Endothelial cell (in vitro differentiated cells): Measurements from ENCODE around the gene CDH23. TPM values are rescaled to one million over a fixed set of nuclear protein-coding genes. Genes with fewer than 3 reads are reported as not detected.

Experiments
- DNase-seq: peaks from one replicate; pipeline ENCODE4 v3.0.0; 2021; ENCODE audit warnings: low spot score
- H3K27ac Mint-ChIP-seq: one replicate; pipeline ENCODE4 v1.8.0; 2021; ENCODE audit warnings: mixed read lengths, inconsistent platforms; ENCODE audit not compliant: unreplicated experiment
- H3K27me3 Mint-ChIP-seq: one replicate; pipeline ENCODE4 v1.8.0; 2021; ENCODE audit warnings: mild to moderate bottlenecking, moderate library complexity, mixed read lengths, inconsistent platforms; ENCODE audit not compliant: unreplicated experiment
- H3K36me3 Mint-ChIP-seq: one replicate; pipeline ENCODE4 v1.8.0; 2021; ENCODE audit warnings: mild to moderate bottlenecking, low read depth, mixed read lengths, inconsistent platforms; ENCODE audit not compliant: unreplicated experiment
- H3K4me1 Mint-ChIP-seq: one replicate; pipeline ENCODE4 v1.8.0; 2021; ENCODE audit warnings: mild to moderate bottlenecking, mixed read lengths, inconsistent platforms; ENCODE audit not compliant: unreplicated experiment
- H3K4me3 Mint-ChIP-seq: one replicate; pipeline ENCODE4 v1.8.0; 2021; ENCODE audit warnings: mild to moderate bottlenecking, mixed read lengths, inconsistent platforms; ENCODE audit not compliant: unreplicated experiment
- H3K9me3 Mint-ChIP-seq: one replicate; pipeline ENCODE4 v1.8.0; 2021; ENCODE audit warnings: mixed read lengths, inconsistent platforms; ENCODE audit not compliant: unreplicated experiment
- CTCF ChIP-seq: fragments of 200-600 bp; sonication (generic); IDR thresholded peaks from one replicate; pipeline ENCODE4 v1.5.0; 2021; ENCODE audit warnings: antibody characterized with exemption; ENCODE audit not compliant: unreplicated experiment
- total RNA-seq: library from RNA; stranded (reverse); fragmentation: NEBNext Ultra II Directional; extraction: Animal tissue kit (Norgen Biotek cat#: 25700); gene quantifications from one replicate; pipeline ENCODE4 v1.2.1, GENCODE V29; 2021; ENCODE audit not compliant: unreplicated experiment

The CDH23 gene
- total RNA-seq, 1 donor from 2014 or later, result 0.54 TPM

GRCh38 chr10:71569775-71570588, 173.3 kb downstream of the CDH23 start:
- Mint-ChIP-seq H3K27me3 (peaks cover 9% of the 10 kb centered on the region), H3K9me3 (no peaks in the 10 kb centered on the region), H3K4me3 (no peak overlapping the region), H3K4me1 (no peaks in the 10 kb centered on the region), H3K27ac (no peak overlapping the region), H3K36me3 (no peaks in the 10 kb centered on the region)
- DNase-seq, result peak; percentile 88
- peak; percentile 95 for TF ChIP-seq CTCF

DNA sequence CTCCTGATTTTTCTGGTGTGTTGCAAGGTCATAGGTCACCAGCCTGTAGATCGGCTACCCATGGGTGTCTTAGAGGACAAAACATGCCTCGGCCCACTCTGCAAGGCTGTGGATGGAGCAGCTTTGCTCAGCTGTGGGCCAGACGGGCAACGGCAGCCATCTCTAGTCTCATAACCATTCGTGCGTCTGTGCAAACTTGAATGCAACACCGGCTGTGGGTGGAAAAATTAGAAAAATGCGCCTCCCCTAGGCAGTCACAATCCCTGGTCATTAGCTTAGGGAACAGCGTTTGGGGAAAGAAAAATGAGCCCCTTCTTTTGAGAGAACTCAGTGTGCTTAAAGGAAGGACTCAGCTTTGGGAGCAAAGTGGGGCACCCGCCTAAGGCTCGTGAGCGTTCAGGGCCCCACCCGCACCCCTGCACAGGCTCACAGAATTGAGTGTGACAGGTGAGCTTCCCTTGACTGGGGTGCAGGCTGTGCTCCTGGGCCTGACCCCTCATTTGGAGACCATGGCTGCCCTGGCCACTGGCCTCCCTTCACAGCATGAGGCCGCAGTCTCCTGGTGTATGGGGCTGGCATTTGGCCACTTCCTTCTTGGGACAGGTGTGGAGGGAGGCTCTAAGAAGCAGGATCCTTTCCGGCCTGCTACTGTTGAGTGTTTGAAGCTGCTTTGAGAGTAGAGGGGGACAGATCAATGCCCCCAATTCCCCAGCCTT, 174.9 kb downstream of the CDH23 start:
- Mint-ChIP-seq H3K4me3 (no peak overlapping the region), H3K4me1 (no peaks in the 10 kb centered on the region), H3K27ac (no peak overlapping the region), H3K36me3 (no peaks in the 10 kb centered on the region), H3K9me3 (no peaks in the 10 kb centered on the region), H3K27me3 (peaks cover 9% of the 10 kb centered on the region)
- TF ChIP-seq CTCF, result no peak
- DNase-seq, result no peak

DNA sequence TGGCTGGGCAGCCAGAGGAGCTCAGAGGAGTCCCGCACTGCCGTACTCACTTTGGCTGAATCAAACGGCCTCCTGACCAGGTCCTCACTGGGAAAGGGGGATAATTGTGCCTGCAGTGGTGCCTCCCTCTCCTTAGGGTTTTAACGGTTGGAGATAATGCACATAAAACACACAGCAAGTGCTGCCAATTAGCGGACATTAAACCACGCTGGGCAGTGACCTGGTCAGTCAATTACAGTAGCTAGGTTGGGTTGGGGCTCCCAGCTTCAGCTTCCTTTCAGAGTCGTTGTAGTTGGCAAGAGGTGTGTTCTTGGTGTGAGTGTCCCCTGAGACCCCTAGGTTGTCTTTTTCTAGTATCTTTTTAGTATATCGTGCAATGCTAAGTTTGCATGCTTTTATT, 176.2 kb downstream of the CDH23 start:
- H3K27ac Mint-ChIP-seq, result no peak overlapping the region
- no peak for DNase-seq
- H3K27me3 Mint-ChIP-seq, result peaks cover 9% of the 10 kb centered on the region
- no peak overlapping the region for H3K4me3 Mint-ChIP-seq
- TF ChIP-seq CTCF, result no peak
- H3K4me1 Mint-ChIP-seq, result no peaks in the 10 kb centered on the region
- no peaks in the 10 kb centered on the region for H3K9me3 Mint-ChIP-seq
- no peaks in the 10 kb centered on the region for H3K36me3 Mint-ChIP-seq

- H3K27ac Mint-ChIP-seq, result no peak overlapping the region
- no peak for TF ChIP-seq CTCF
- H3K36me3 Mint-ChIP-seq, result no peaks in the 10 kb centered on the region
- no peaks in the 10 kb centered on the region for H3K4me1 Mint-ChIP-seq
- no peak for DNase-seq
- peaks cover 9% of the 10 kb centered on the region for H3K27me3 Mint-ChIP-seq
- H3K4me3 Mint-ChIP-seq, result no peak overlapping the region
- H3K9me3 Mint-ChIP-seq, result no peaks in the 10 kb centered on the region
Measured at GRCh38 chr10:71573562-71574518, 177.1 kb downstream of the CDH23 start.
